Naive thymus-derived CD8-positive, alpha-beta T cell (primary cell): ENCODE data around the gene LDAH. TPM values are rescaled to one million over a fixed set of nuclear protein-coding genes. Genes with fewer than 3 reads are reported as not detected.

ENCODE experiments used
- ATAC-seq, 2 donors: fragments of 150-1000 bp; cut with Tn5 transposase in 1 of 2; sonication (Bioruptor Pico), chemical (Tn5 transposase) in 1 of 2; 1 replicate in 1 of 2; 2 replicates in 1 of 2; pipeline ENCODE4 v1.10.0; 2021; ENCODE audit warnings: mild to moderate bottlenecking in 2 of 2, moderate library complexity in 2 of 2
- POLR2A ChIA-PET: fragments of 350-600 bp; sonication (Branson Sonifier 250); formaldehyde crosslinking; loops from one replicate; lab custom pipeline; 2021; ENCODE audit warnings: antibody characterized with exemption; lab: Charles Lee
- DNase-seq, 10 donors: peaks; one replicate each; pipeline versions ENCODE4 v3.0.0 to v3.0.0-alpha.2; 2020 to 2022
- H3K27ac Mint-ChIP-seq, 10 donors: one replicate each; pipeline ENCODE4 v1.8.0; 2020 to 2022; ENCODE audit warnings: mild to moderate bottlenecking in 10 of 10, mixed read lengths in 10 of 10, moderate library complexity in 4 of 10, inconsistent platforms in 1 of 10
- H3K27me3 Mint-ChIP-seq, 5 donors: one replicate each; pipeline ENCODE4 v1.8.0; 2021 to 2022; ENCODE audit warnings: mixed read lengths in 5 of 5
- H3K36me3 Mint-ChIP-seq, 3 donors: one replicate each; pipeline ENCODE4 v1.8.0; 2020 to 2022; ENCODE audit warnings: mixed read lengths in 3 of 3, mild to moderate bottlenecking in 2 of 3, inconsistent platforms in 1 of 3
- H3K4me1 Mint-ChIP-seq, 4 donors: one replicate each; pipeline ENCODE4 v1.8.0; 2021 to 2022; ENCODE audit warnings: mixed read lengths in 4 of 4
- H3K4me3 Mint-ChIP-seq, 10 donors: one replicate each; pipeline ENCODE4 v1.8.0; 2020 to 2022; ENCODE audit warnings: mild to moderate bottlenecking in 10 of 10, mixed read lengths in 10 of 10, moderate library complexity in 6 of 10, inconsistent platforms in 1 of 10
- H3K9me3 Mint-ChIP-seq, 9 donors: one replicate each; pipeline ENCODE4 v1.8.0; 2020 to 2022; ENCODE audit warnings: mixed read lengths in 9 of 9, mild to moderate bottlenecking in 3 of 9, inconsistent platforms in 1 of 9, moderate library complexity in 1 of 9
- polyA plus RNA-seq, 3 donors: library from polyadenylated mRNA; unstranded; fragments of 300-500 nt; fragmentation: Illumina TruSeq; gene quantifications; one replicate each; pipeline ENCODE4 v1.2.3, GENCODE V29; 2021
- total RNA-seq, 8 experiments: library from RNA in 2 of 8; stranded (reverse) in 2 of 8; gene quantifications; one replicate each; pipeline ENCODE4 v1.2.3 and lab custom pipeline; 2021 to 2026

LDAH gene
- total and polyA plus RNA-seq, 5 experiments from 2014 or later = 10.1 to 19.7 (median 11.3) TPM

DNA sequence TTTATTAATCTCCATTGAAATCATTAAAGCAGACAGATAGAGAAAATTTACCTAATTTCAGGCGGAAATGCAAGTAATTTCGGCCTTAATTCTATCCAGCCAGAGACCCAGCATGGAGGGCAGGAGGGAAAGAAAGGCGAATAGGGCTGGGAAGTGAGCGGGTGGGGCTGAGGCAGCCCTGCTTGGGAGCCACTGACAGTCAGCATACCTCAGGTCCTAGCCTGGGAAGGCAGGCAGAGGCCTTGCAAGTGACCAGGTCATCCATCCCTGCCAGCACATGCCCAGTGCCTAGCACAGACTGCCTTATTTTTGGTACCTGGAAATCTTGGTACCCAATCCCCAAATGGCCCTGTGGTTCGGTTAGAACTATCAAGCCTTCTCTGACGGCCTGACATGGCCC lies 154.4 kb downstream of the LDAH start:
- Mint-ChIP-seq H3K36me3 (no peaks in the 10 kb centered on the region), H3K4me1 (peaks cover 9 to 37% (median 21%) of the 10 kb centered on the region in 4 donors), H3K27me3 (peaks cover 18 to 87% (median 53%) of the 10 kb centered on the region in 5 donors), H3K9me3 (no peaks in the 10 kb centered on the region), H3K27ac (no peak overlapping the region), H3K4me3 (peak overlapping the region; percentile 38 to 76 (median 65))
- POLR2A ChIA-PET = interaction anchor here (0.9 kb wide), 1 partner anchor 17 kb away, joined by 3 read pairs; the partner anchor contains the start of gene HS1BP3
- ATAC-seq (no peak), DNase-seq (peak in 1 of 10 donors; percentile 30)

DNA sequence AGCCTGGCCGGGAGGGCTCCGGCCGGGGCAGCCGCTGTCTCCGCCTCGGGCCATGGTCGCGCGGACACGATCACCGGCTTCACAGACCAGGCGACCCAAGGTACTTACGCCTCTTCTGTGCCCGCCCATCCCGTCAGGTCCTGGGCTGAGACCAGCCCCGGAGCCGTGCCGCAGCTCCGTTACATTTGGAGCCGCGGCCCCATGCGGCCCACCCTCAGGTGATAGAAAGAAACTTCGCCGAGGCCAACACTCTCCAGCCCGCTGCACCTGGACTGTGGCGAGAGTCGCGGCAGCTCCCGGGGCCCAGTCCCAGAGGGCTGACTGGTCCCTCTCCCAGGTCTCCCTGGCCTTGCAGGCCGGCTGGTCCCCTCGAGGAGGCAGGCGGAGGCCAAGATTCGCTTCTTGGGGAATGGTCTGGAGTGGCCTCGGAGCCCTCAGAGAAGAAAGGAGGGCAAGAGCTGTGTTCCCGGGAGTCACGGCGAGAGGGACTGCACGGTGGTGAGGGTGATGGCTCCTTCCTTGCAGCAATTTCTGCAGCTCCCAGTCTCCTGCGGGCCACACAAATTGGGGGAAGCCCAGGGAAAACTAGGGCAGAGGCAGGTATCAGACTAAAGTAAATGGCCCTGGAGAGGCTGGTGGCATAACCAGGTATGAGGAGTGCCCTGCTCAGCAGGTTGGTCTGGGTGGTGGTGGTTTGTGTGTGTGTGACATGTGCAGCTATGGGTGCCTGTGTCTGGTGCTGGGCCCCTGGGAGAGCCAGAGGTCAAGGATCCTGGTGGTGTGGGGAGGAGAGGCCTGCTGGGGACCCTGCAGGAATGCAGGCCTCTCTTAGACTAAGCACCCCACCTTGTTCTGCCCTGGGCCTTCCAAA lies 155.1 kb downstream of the LDAH start:
- Mint-ChIP-seq H3K27ac (no peak overlapping the region), H3K9me3 (no peaks in the 10 kb centered on the region), H3K27me3 (peaks cover 18 to 86% (median 54%) of the 10 kb centered on the region in 5 donors), H3K36me3 (no peaks in the 10 kb centered on the region), H3K4me3 (peak overlapping the region; percentile 38 to 76 (median 65)), H3K4me1 (peaks cover 9 to 37% (median 21%) of the 10 kb centered on the region in 4 donors)
- POLR2A ChIA-PET = interaction anchor here (0.9 kb wide), 1 partner anchor 17 kb away, joined by 3 read pairs; the partner anchor contains the start of gene HS1BP3
- peak in 1 of 10 donors; percentile 54 for DNase-seq
- ATAC-seq = no peak

DNA sequence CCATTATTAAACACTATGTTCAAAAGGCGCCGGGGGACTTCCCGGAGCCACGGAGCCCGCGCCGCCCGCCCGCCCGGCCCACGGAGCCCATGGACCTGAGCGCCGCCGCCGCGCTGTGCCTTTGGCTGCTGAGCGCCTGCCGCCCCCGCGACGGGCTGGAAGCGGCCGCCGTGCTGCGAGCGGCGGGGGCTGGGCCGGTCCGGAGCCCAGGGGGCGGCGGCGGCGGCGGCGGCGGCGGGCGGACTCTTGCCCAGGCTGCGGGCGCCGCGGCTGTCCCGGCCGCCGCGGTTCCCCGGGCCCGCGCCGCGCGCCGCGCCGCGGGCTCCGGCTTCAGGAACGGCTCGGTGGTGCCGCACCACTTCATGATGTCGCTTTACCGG lies 155.8 kb downstream of the LDAH start:
- H3K4me1 Mint-ChIP-seq = peaks cover 9 to 37% (median 20%) of the 10 kb centered on the region in 4 donors
- no peaks in the 10 kb centered on the region for H3K36me3 Mint-ChIP-seq
- H3K9me3 Mint-ChIP-seq = no peaks in the 10 kb centered on the region
- H3K4me3 Mint-ChIP-seq = peak overlapping the region in 2 of 10 donors; percentile 36 to 80
- no peak overlapping the region for H3K27ac Mint-ChIP-seq
- H3K27me3 Mint-ChIP-seq = peaks cover 21 to 86% (median 57%) of the 10 kb centered on the region in 5 donors
- POLR2A ChIA-PET = no interaction called here
- DNase-seq = no peak
- ATAC-seq = peak; percentile 18 to 35

DNA sequence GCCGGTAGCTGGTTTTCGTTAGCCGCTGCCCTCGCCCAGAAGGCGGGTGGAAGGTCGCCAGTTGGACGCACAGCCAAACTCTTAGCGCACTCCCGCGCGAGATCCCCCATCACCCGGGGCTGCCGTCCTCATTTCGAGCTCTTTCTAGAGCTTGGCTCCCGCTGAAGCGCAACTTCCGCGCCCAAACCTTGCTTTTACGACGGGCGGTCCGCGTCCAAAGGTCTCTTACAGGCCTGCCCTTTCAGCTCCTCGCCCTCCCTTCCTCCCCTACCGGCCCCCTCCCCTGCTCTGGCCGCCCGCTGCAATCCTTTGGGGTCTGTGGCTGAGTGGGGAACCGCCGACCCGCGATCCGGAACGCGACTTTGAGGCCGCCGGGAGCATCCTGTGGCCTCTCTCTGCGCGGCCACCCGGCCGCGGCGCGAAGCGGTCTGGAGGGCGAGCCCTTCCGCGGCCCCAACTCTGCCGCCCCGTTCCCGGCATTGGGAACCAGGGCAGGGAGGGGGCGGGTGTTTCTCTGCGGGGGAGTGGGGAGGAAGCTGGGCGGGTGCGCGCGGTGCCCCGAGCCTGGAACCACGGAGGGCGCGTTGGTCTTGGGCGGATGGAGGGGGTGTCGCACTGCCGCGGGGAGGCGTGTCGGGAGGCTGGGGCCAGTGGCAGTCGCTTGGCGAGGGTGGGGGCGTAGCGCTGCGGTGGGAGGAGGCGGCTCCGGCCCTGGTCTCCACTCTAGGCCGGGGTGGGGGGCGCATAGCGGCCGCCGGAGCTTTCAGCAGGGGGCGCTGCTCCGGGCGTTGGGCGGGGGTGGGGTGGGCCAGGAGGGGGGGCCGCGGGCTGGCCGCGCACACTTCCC lies 156.4 kb downstream of the LDAH start, which contains the start of gene GDF7:
TSS of gene GDF7 (plus strand) at position 841 of the 847 bp plus-strand sequence. CDS start 96 bp downstream, outside the sequence.
- Mint-ChIP-seq H3K4me1 (peaks cover 9 to 36% (median 21%) of the 10 kb centered on the region in 4 donors), H3K36me3 (no peaks in the 10 kb centered on the region), H3K9me3 (no peaks in the 10 kb centered on the region), H3K27ac (no peak within 1 kb of the TSS), H3K27me3 (peaks cover 21 to 87% (median 60%) of the 10 kb centered on the region in 5 donors), H3K4me3 (peak within 1 kb of the TSS; percentile 69 to 86 (median 82))
- DNase-seq = peak in 4 of 10 donors; percentile 17 to 64 (median 24)
- ATAC-seq = peak; percentile 29 to 36
- POLR2A ChIA-PET = interaction anchor here (1.0 kb wide), 1 partner anchor 15 kb away, joined by 3 read pairs; no protein-coding TSS in a partner anchor

DNA sequence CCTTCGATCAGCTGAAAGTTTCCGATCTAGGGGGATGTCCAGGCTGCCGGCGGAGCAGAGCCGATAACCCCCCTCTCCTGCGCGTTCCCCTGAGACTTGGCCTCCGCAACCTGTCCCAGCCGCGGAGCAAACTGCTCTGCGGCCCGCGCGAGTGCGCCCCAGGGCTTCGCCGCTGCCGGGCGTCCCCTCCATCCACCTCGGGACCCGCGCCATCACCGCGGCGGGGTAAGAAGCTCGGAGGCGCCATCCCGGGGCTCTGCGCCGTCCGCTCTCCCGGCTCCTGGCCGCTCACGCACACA lies 156.9 kb downstream of the LDAH start:
- ATAC-seq (peak; percentile 6 to 26), DNase-seq (no peak)
- no peaks in the 10 kb centered on the region for H3K9me3 Mint-ChIP-seq
- POLR2A ChIA-PET = interaction anchor here (1.0 kb wide), 1 partner anchor 15 kb away, joined by 3 read pairs; no protein-coding TSS in a partner anchor
- H3K4me1 Mint-ChIP-seq = peaks cover 9 to 33% (median 22%) of the 10 kb centered on the region in 4 donors
- no peaks in the 10 kb centered on the region for H3K36me3 Mint-ChIP-seq
- H3K4me3 Mint-ChIP-seq = peak overlapping the region; percentile 69 to 86 (median 82)
- no peak overlapping the region for H3K27ac Mint-ChIP-seq
- peaks cover 26 to 87% (median 56%) of the 10 kb centered on the region in 5 donors for H3K27me3 Mint-ChIP-seq

DNA sequence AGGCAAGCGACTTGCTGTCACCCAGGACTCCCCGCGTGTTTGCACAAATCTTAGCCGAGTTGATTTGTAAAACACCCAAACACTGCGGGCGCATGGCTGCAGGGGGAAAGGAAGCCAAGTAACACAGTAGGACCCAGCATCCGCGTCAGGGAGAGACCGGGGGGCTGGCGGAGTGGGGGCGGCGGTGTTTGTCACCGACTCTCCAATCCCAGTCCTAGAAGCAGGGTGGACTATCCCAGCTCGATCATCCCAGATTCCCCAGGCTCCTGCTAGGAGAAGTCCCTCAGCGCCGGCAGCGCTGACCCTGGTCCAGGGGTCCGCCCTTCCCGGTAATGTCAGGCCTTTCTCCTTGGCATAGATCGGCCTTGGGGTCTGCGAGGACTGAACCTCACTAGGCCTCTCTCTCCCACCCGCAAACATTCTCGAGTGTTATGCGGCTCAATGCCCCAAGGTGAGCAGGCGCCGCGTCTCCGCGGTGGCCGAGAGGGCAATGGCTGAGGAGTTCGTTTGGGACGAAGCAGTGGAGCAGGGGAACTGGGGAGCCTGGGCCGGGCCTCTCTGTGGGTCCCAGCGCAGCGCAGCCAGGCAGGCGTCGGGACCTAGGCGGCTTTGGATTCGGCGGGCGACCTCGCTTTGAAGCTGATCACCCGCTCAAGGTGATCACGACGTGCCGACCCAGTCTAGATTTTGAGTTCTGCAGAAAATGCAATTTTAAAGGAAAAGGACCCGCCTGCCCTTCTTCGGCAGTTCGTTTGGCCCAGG lies 157.5 kb downstream of the LDAH start:
- peaks cover 26 to 90% (median 57%) of the 10 kb centered on the region in 5 donors for H3K27me3 Mint-ChIP-seq

DNA sequence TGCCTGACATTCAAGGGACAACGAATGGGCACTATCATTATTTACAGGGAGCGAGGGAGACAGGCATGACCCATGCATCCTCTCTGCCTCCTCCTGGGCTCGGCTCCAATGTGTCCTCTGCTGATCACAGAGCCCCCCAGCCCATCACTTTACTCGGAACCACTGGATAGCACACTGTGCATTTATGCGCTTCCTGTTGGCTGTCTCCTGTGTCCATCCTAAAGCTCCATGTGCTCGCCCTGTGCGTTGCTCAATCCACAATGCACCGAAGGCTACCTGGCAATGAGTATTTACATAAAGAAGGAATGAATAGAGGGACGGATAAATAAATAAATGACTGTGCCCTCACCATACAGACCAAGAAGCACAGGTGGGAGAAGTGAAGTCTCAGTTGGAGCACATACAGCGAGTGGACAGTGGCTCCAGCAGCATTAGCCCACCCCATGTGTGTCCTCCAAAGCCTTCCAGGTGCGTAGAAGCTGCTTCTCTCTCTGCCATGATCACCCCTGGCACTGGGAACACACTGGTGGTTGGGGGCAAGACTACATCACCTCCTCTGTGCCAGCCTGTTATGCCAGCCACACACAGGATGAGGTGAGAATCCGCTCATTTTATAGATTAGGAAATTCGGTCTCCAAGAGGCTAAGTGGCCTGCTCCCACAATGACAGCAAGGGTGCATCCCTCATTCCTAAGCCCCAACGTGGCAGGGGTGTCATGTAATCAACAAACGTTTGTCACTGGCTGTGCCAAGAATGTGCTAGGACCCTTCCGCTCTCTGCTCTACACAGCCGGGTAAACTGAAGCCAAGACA lies 158.3 kb downstream of the LDAH start:
- peak overlapping the region in 1 of 10 donors; percentile 50 for H3K27ac Mint-ChIP-seq
- peak in 1 of 10 donors; percentile 34 for DNase-seq
- no peak for ATAC-seq
- no peaks in the 10 kb centered on the region for H3K36me3 Mint-ChIP-seq
- peak overlapping the region in 9 of 10 donors; percentile 28 to 80 (median 61) for H3K4me3 Mint-ChIP-seq
- peaks cover 26 to 87% (median 60%) of the 10 kb centered on the region in 5 donors for H3K27me3 Mint-ChIP-seq
- no peaks in the 10 kb centered on the region for H3K9me3 Mint-ChIP-seq
- H3K4me1 Mint-ChIP-seq = peaks cover 9 to 28% (median 21%) of the 10 kb centered on the region in 4 donors
- POLR2A ChIA-PET = no interaction called here

More for the DNA sequence above, 157.5 kb downstream of the LDAH start:
- peak overlapping the region in 1 of 10 donors; percentile 50 for H3K27ac Mint-ChIP-seq
- H3K36me3 Mint-ChIP-seq = no peaks in the 10 kb centered on the region
- DNase-seq = peak in 1 of 10 donors; percentile 55
- peaks cover 9 to 31% (median 22%) of the 10 kb centered on the region in 4 donors for H3K4me1 Mint-ChIP-seq
- H3K4me3 Mint-ChIP-seq = peak overlapping the region; percentile 61 to 85 (median 76)
- ATAC-seq = peak; percentile 4 to 18
- no peaks in the 10 kb centered on the region for H3K9me3 Mint-ChIP-seq
- POLR2A ChIA-PET = no interaction called here

DNA sequence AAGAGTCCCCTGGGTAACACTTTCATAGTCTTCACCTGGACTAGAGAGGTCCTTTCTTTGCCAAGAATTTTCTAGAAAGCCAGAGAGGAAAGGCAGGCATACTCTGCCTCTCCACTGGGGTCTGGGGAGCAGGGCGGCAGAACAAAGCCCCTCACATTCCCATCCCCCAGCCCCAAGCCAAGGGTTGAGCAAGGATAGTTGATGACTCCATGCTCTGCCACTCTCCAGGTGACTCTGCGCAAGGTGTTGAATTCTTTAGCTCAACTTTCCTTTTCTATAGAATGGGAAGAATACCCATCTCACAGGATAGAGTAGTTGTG lies 158.9 kb downstream of the LDAH start:
- no peaks in the 10 kb centered on the region for H3K36me3 Mint-ChIP-seq
- POLR2A ChIA-PET = no interaction called here
- no peak overlapping the region for H3K27ac Mint-ChIP-seq
- peaks cover 9 to 23% (median 18%) of the 10 kb centered on the region in 4 donors for H3K4me1 Mint-ChIP-seq
- ATAC-seq (no peak), DNase-seq (peak in 1 of 10 donors; percentile 26)
- no peaks in the 10 kb centered on the region for H3K9me3 Mint-ChIP-seq
- no peak overlapping the region for H3K4me3 Mint-ChIP-seq
- H3K27me3 Mint-ChIP-seq = peaks cover 28 to 87% (median 59%) of the 10 kb centered on the region in 5 donors

DNA sequence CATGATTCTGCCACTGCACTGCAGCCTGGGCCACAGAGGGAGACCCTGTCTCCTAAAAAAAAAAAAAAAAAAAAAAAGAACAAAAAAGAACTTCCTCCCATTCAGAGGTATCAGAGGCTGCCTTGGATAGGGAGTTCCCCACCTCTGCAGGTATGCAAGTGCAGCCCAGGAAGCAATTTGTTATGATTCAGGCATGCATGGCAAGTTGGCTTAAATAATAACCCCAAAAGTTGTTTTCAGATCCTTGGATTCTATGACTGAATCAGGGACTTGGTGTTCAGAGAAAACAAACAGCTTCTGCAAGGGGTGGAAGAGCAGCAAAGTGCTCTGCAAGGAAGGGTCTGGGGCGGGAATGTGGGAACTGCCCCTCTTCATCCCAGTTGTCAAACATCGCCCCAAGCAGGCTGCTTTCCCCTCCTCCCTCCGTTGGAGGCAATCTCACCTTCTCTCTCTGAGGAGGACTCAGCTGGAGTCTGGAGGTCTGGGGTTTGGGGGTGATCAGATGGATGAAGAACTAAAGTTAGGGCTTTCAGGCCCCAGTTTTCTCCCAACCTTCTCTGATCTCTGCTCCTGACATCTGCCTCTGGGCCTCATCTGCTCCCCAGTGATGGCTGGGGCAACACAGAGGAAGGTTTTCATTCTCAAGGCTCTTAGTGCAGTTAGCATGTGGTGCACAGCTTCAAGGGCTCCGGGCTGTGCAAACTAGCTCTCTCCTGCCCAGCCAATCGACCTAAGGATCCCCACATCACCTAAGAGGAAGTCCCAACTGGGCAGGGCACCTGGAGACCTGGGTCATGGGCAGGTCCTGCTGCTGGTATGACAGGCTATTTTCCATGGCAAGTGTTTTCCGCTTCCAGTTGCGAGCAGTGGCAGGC lies 159.5 kb downstream of the LDAH start:
- peak in 1 of 10 donors; percentile 28 for DNase-seq
- peaks cover 9 to 23% (median 18%) of the 10 kb centered on the region in 4 donors for H3K4me1 Mint-ChIP-seq
- H3K9me3 Mint-ChIP-seq = no peaks in the 10 kb centered on the region
- no peak overlapping the region for H3K4me3 Mint-ChIP-seq
- no peak for ATAC-seq
- POLR2A ChIA-PET = no interaction called here
- peaks cover 32 to 87% (median 60%) of the 10 kb centered on the region in 5 donors for H3K27me3 Mint-ChIP-seq
- H3K27ac Mint-ChIP-seq = no peak overlapping the region
- H3K36me3 Mint-ChIP-seq = no peaks in the 10 kb centered on the region

DNA sequence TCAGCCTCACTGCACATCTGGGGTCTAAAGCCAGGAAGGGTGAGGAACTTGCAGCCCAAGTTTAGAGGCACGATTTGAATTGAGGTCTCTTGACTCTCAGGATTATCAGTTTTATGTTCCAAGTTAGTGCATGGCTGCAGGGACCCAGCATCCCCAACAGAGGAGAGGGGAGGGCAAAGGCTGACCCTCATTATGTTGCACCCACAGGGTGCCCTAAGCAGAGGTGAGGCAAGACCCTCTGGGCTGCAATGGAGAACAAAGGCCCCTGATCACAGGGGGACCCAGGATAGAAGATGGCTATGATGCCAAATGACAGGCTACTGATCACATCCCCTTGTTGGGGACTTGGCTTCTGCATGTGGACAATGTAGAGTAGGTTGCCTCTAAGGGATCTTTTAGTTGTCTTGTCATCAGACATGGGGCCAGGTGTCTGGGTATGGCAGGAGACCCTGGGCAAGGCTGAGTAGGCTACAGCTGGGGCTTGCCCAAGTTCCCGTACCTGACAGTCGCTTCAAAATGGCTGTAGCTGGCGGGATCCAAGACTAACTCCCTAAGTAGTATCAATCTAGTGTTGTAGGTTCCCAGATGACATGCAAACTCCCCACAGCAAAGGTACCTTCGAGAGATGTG lies 160.5 kb downstream of the LDAH start:
- H3K9me3 Mint-ChIP-seq = no peaks in the 10 kb centered on the region
- ATAC-seq (no peak), DNase-seq (peak in 1 of 10 donors; percentile 34)
- H3K36me3 Mint-ChIP-seq = no peaks in the 10 kb centered on the region
- H3K27ac Mint-ChIP-seq = peak overlapping the region in 1 of 10 donors; percentile 56
- peaks cover 4 to 23% (median 13%) of the 10 kb centered on the region in 4 donors for H3K4me1 Mint-ChIP-seq
- no peak overlapping the region for H3K4me3 Mint-ChIP-seq
- H3K27me3 Mint-ChIP-seq = peaks cover 28 to 77% (median 54%) of the 10 kb centered on the region in 5 donors
- POLR2A ChIA-PET = interaction anchor here (1.1 kb wide), 1 partner anchor 10 kb away, joined by 5 read pairs; no protein-coding TSS in a partner anchor
